D721Med (cell line): Measurements from ENCODE around the gene CNOT6.

ENCODE experiments used
- DNase-seq: peaks from one replicate; pipeline ENCODE4 v3.0.0; 2011; ENCODE audit warnings: low spot score; ENCODE audit not compliant: insufficient read length
- FAIRE-seq: peaks from 2 replicates; lab custom pipeline; 2011; peaks lifted over from hg19 to GRCh38; lab: Jason Lieb, UNC
- TF ChIP-seq, protein P1 (sequence below): IDR thresholded peaks from 2 replicates; pipeline ENCODE4 v1.5.1; 2012; ENCODE audit warnings: mild to moderate bottlenecking, control low read depth; ENCODE audit not compliant: insufficient read depth; ENCODE audit errors: missing control alignments

CNOT6 gene

DNA sequence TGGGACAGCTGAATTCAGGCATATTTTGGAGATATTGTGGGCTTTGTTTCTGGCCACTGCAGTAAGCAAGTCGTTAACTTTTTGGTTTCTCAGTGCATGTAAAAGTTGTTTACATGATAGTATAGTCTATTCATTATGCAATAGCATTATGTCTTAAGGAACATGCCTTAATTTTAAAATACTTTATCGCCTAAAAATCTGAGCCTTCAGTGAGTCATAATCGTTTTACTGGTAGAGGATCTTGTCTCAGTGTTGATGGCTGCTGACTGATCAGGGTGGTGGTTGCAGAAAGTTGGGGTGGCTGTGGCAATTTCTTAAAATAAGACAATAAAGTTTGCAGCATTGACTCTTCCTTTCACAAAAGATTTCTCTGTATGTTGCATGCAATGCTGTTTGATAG lies 92.0 kb downstream of the CNOT6 start:
- TF ChIP-seq, protein P1, sequence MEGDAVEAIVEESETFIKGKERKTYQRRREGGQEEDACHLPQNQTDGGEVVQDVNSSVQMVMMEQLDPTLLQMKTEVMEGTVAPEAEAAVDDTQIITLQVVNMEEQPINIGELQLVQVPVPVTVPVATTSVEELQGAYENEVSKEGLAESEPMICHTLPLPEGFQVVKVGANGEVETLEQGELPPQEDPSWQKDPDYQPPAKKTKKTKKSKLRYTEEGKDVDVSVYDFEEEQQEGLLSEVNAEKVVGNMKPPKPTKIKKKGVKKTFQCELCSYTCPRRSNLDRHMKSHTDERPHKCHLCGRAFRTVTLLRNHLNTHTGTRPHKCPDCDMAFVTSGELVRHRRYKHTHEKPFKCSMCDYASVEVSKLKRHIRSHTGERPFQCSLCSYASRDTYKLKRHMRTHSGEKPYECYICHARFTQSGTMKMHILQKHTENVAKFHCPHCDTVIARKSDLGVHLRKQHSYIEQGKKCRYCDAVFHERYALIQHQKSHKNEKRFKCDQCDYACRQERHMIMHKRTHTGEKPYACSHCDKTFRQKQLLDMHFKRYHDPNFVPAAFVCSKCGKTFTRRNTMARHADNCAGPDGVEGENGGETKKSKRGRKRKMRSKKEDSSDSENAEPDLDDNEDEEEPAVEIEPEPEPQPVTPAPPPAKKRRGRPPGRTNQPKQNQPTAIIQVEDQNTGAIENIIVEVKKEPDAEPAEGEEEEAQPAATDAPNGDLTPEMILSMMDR, result no peak
- FAIRE-seq (no peak), DNase-seq (no peak)

DNA sequence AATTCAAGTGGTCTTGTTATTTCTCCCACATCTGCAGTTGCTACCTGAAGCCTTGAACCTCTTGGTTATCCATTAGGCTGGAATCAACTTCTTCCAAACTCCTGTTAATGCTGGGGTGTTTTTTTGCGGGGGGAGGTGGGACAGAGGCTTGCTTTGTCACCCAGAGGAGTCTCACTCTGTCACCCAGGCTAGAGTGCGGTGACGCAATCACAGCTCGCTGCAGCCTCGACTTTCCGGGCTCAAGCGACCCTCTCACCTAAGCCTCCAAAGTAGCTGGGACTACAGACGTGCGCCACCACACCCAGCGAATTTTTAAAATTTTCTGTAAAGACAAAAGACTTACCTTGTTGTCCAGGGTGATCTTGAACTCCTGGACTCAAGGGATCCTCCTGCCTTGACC lies 92.7 kb downstream of the CNOT6 start:
- DNase-seq (no peak), FAIRE-seq (no peak)
- TF ChIP-seq, protein P1, result no peak

DNA sequence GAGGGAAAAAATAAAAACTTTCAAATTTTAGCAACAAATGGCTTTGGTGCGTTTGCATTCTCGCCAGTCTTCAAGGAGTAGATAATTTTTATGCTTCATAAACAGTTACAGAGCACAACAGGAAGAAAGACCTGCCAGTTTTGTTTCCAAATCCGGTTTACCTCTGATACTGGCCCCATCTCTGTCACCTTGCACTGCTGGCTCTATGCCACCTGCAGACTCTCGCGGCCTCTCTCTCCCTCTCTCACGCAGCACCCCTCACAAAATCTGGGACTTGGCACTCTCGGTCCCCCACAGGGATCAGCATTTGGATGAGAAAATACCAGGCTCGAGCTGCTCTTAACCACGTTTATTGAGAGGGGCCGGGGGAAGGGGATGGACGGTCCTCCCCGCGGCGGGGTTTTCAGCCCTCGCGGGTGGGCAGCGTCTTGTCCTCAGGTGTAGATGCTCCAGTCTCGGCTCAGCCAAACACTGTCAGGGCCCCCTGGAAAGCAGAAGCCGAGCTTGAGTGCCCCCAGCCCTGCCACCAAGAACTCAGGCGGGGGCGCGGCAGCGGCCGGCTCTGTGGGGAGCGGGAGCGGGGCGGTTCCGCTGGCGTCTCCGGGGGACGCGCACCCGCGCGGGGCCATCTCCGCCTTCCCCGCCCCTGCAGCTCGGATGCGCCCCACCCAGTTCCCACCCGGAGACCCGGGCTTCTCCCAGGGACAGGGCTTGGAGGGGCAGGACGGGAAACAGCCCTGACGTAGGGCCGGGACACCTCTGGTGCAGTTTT lies 95.8 kb downstream of the CNOT6 start:
- no peak for FAIRE-seq

DNA sequence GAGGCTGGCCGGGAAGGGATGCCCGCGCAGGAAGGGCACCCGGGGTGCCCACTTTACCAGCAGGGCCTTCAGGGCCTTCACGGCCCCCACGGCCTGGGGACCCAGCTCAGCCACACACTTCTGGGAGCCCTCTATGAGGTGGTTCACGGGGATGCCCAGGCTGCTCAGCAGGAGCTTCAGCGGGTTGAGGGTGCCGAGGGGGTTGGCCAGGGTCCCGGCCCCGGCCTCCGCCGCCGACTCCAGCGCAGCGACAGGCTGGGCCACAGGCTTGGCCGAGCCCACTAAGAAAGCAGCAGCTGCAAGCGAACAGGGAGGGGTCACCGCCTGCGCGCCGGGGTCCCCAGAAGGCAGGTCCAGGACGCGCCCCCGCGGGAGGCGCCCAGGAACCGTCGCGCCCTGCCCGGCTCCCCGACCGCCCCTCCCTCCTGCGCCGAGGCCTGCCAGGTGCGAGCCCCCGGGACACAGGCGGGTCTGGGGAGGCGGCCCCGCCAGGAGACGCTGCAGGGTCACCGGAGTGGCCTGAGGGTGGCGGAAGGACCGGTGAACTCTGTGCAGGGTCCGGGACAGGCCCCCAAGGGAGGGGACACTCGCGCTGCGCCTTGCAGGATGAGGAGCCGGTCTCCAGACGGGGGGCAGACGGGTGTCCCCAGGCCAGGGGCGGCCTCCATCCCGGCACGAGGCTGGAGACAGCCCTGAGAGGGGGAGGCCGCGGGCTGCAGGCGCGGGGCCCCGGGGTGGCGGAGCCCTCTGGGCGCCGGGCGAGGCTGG lies 96.5 kb downstream of the CNOT6 start:
- DNase-seq (no peak), FAIRE-seq (no peak)
- TF ChIP-seq, protein P1, result no peak

More for the DNA sequence above, 95.8 kb downstream of the CNOT6 start:
- TF ChIP-seq, protein P1, result no peak
- DNase-seq, result no peak

DNA sequence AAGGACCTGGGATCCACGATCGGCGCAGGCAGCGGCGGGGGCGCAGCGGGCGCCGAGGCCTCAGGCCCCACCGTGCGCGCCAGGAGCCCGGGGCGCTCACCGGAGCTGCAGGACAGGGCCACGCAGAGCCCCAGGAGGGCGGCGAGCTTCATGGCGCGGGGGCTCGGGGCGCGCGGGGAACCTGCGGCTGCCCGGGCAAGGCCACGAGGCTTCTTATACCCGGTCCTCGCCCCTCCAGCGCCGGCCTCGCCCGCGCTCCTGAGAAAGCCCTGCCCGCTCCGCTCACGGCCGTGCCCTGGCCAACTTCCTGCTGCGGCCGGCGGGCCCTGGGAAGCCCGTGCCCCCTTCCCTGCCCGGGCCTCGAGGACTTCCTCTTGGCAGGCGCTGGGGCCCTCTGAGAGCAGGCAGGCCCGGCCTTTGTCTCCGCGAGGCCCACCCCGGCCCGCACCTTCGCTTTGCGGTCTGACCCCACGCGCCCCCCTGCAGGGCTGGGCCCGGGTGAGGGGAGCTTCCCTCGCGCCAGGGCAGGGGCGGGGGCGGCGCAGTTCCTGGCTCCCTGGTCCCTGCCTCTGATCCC lies 97.2 kb downstream of the CNOT6 start, which contains the start of gene SCGB3A1:
TSS of gene SCGB3A1 (minus strand) at position 189 of the 577 bp plus-strand sequence. CDS start at position 152, 37 bp downstream.
- DNase-seq (no peak), FAIRE-seq (no peak)
- TF ChIP-seq, protein P1, result no peak

DNA sequence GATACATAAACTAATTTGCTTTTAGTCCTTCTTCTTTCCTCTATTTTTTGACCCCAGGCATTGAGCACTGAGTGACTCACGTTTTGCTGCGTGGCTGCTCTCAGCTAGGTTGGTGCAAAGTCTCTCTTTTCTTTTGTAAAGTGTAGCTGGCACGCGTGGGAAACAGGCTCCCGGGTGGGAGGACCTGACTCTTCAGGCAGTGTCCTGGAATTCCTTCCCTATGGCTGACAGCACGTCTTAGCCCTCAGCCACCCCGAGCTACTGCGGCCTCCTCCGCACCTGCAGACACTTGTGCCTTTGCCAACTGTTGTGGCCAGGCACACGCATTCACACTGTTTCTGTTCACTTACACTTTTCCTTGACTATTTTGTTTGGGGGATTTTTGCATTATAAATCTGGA lies 98.0 kb downstream of the CNOT6 start:
- no peak for FAIRE-seq
- TF ChIP-seq, protein P1, result no peak
- no peak for DNase-seq
